H9 (cell line): ENCODE measurements around the gene RUNDC3A. TPM values are rescaled to one million over a fixed set of nuclear protein-coding genes. Genes with fewer than 3 reads are reported as not detected.

Experiments used
- DNase-seq: peaks from one replicate; pipeline ENCODE4 v3.0.0-alpha.2; 2017
- H2AFZ ChIP-seq: one replicate; pipeline ENCODE4 v1.6.1; 2013; ENCODE audit warnings: mild to moderate bottlenecking, low read length, control low read depth, moderate library complexity
- H2AK5ac ChIP-seq: 2 replicates; pipeline ENCODE4 v1.6.1; 2013; ENCODE audit warnings: low read length, control low read depth, mixed read lengths; ENCODE audit not compliant: insufficient read length
- H2BK120ac ChIP-seq: one replicate; pipeline ENCODE4 v1.6.1; 2013; ENCODE audit warnings: low read depth, mild to moderate bottlenecking, low read length, control low read depth, inconsistent platforms; ENCODE audit not compliant: poor library complexity, severe bottlenecking
- H2BK12ac ChIP-seq: 2 replicates; pipeline ENCODE4 v1.6.1; 2013; ENCODE audit warnings: low read length, control low read depth, mixed read lengths, low read depth; ENCODE audit not compliant: insufficient read length
- H2BK15ac ChIP-seq: 2 replicates; pipeline ENCODE4 v1.6.1; 2013; ENCODE audit warnings: low read depth, low read length, control low read depth
- H2BK20ac ChIP-seq: one replicate; pipeline ENCODE4 v1.6.1; 2013; ENCODE audit warnings: low read depth, mild to moderate bottlenecking, low read length, control low read depth, inconsistent platforms; ENCODE audit not compliant: poor library complexity, severe bottlenecking
- H2BK5ac ChIP-seq: 2 replicates; pipeline ENCODE4 v1.6.1; 2013; ENCODE audit warnings: low read length, control low read depth, mixed read lengths; ENCODE audit not compliant: insufficient read length
- H3K14ac ChIP-seq: 2 replicates; pipeline ENCODE4 v1.6.1; 2013; ENCODE audit warnings: low read length, control low read depth; ENCODE audit not compliant: insufficient read depth
- H3K18ac ChIP-seq: 2 replicates; pipeline ENCODE4 v1.6.1; 2013; ENCODE audit warnings: low read depth, mild to moderate bottlenecking, mixed read lengths, low read length, control low read depth; ENCODE audit not compliant: insufficient read length
- H3K23ac ChIP-seq: 2 replicates; pipeline ENCODE4 v1.6.1; 2013; ENCODE audit warnings: low read length, control low read depth, mixed read lengths, low read depth; ENCODE audit not compliant: insufficient read length
- H3K23me2 ChIP-seq: 2 replicates; pipeline ENCODE4 v1.6.1; 2013; ENCODE audit warnings: low read depth, mild to moderate bottlenecking, mixed read lengths, low read length, control low read depth; ENCODE audit not compliant: insufficient read length, poor library complexity, severe bottlenecking
- H3K27ac ChIP-seq: 2 replicates; pipeline ENCODE4 v1.5.1; 2013; ENCODE audit warnings: low read length, control low read depth, mixed read lengths, low read depth; ENCODE audit not compliant: insufficient read length
- H3K27me3 ChIP-seq: 2 replicates; pipeline ENCODE4 v1.6.1; 2013; ENCODE audit warnings: low read length, control low read depth, inconsistent platforms; ENCODE audit not compliant: insufficient read depth
- H3K4ac ChIP-seq: 2 replicates; pipeline ENCODE4 v1.6.1; 2013; ENCODE audit warnings: low read depth, mild to moderate bottlenecking, control low read depth, inconsistent platforms, low read length, moderate library complexity
- H3K4me1 ChIP-seq: 2 replicates; pipeline ENCODE4 v1.6.1; 2013; ENCODE audit warnings: low read length, control low read depth, inconsistent platforms; ENCODE audit not compliant: insufficient read depth
- H3K4me2 ChIP-seq: 2 replicates; pipeline ENCODE4 v1.6.1; 2013; ENCODE audit warnings: low read length, control low read depth, mixed read lengths; ENCODE audit not compliant: insufficient read length, insufficient read depth
- H3K56ac ChIP-seq: 2 replicates; pipeline ENCODE4 v1.6.1; 2013; ENCODE audit warnings: low read depth, mild to moderate bottlenecking, mixed read lengths, low read length, control low read depth; ENCODE audit not compliant: insufficient read length
- H3K79me1 ChIP-seq: 2 replicates; pipeline ENCODE4 v1.6.1; 2013; ENCODE audit warnings: low read depth, mild to moderate bottlenecking, moderate library complexity, low read length, control low read depth, inconsistent platforms; ENCODE audit not compliant: insufficient read depth, poor library complexity, severe bottlenecking
- H3K79me2 ChIP-seq: 2 replicates; pipeline ENCODE4 v1.6.1; 2013; ENCODE audit warnings: low read length, control low read depth, inconsistent platforms; ENCODE audit not compliant: insufficient read depth
- H3K9ac ChIP-seq: 2 replicates; pipeline ENCODE4 v1.6.1; 2013; ENCODE audit warnings: low read length, control low read depth, mixed read lengths; ENCODE audit not compliant: insufficient read length; ENCODE audit errors: extremely low read depth
- H3K9me3 ChIP-seq: one replicate; pipeline ENCODE4 v1.6.1; 2013; ENCODE audit warnings: low read depth, low read length, inconsistent platforms; ENCODE audit not compliant: control insufficient read depth
- H3T11ph ChIP-seq: one replicate; pipeline ENCODE4 v1.6.1; 2013; ENCODE audit warnings: mild to moderate bottlenecking, low read length, control low read depth, inconsistent platforms
- H4K20me1 ChIP-seq: one replicate; pipeline ENCODE4 v1.6.1; 2013; ENCODE audit not compliant: control insufficient read depth, insufficient read length, insufficient read depth
- H4K5ac ChIP-seq: 2 replicates; pipeline ENCODE4 v1.6.1; 2013; ENCODE audit warnings: low read depth, mild to moderate bottlenecking, mixed read lengths, low read length, control low read depth; ENCODE audit not compliant: insufficient read length
- H4K8ac ChIP-seq: replicated peaks from 2 replicates; pipeline ENCODE4 v1.6.1; 2013; ENCODE audit warnings: low read length, control low read depth, mixed read lengths, low read depth; ENCODE audit not compliant: insufficient read length
- H4K91ac ChIP-seq: 2 replicates; pipeline ENCODE4 v1.6.1; 2013; ENCODE audit warnings: low read depth, mild to moderate bottlenecking, moderate library complexity, mixed read lengths, low read length, control low read depth; ENCODE audit not compliant: insufficient read length
- H3K27ac Mint-ChIP-seq, 3 experiments: 2 replicates in 2 of 3; 3 replicates in 1 of 3; pipeline ENCODE4 v1.8.0; 2020 to 2021; ENCODE audit warnings: mixed read lengths in 3 of 3, mild to moderate bottlenecking in 1 of 3, moderate library complexity in 1 of 3
- H3K27me3 Mint-ChIP-seq: 2 replicates; pipeline ENCODE4 v1.8.0; 2021; ENCODE audit warnings: low read depth, mild to moderate bottlenecking, moderate library complexity, mixed read lengths
- H3K36me3 Mint-ChIP-seq, 3 experiments: 2 replicates in 2 of 3; 3 replicates in 1 of 3; pipeline ENCODE4 v1.8.0; 2020 to 2021; ENCODE audit warnings: low read depth in 3 of 3, mixed read lengths in 3 of 3; ENCODE audit not compliant: insufficient read depth in 1 of 3
- H3K4me1 Mint-ChIP-seq, 2 experiments: 2 replicates each; pipeline ENCODE4 v1.8.0; 2020; ENCODE audit warnings: mixed read lengths in 2 of 2
- H3K4me3 Mint-ChIP-seq, 2 experiments: 2 replicates in 1 of 2; 3 replicates in 1 of 2; pipeline ENCODE4 v1.8.0; 2020 to 2021; ENCODE audit warnings: mild to moderate bottlenecking in 2 of 2, mixed read lengths in 2 of 2, moderate library complexity in 1 of 2
- H3K9me3 Mint-ChIP-seq, 2 experiments: 2 replicates in 1 of 2; 3 replicates in 1 of 2; pipeline ENCODE4 v1.8.0; 2020; ENCODE audit warnings: mild to moderate bottlenecking in 2 of 2, mixed read lengths in 2 of 2, moderate library complexity in 1 of 2
- WGBS: extraction: QIAGEN DNeasy Blood & Tissue Kit; methylation state at CpG from one replicate; pipeline ENCODE4 v1.1.7; 2013; ENCODE audit warnings: missing lambda C conversion rate, low lambda C conversion rate, mixed read lengths; ENCODE audit not compliant: insufficient read length; ENCODE audit errors: extremely low coverage; 5-methylcytosine and 5-hydroxymethylcytosine counted together
- total RNA-seq: library from RNA; stranded (reverse); gene quantifications from 2 replicates; pipeline ENCODE4 v1.2.1, GENCODE V29; 2021
- TF ChIP-seq, protein P1 (sequence below): fragments of 200-600 bp; sonication (generic); conservative IDR thresholded peaks from 3 replicates; pipeline ENCODE4 v1.8.0; 2021; ENCODE audit warnings: antibody characterized with exemption, mild to moderate bottlenecking

The RUNDC3A gene
- total RNA-seq, 1 experiment from 2014 or later, result 3.8 TPM

DNA sequence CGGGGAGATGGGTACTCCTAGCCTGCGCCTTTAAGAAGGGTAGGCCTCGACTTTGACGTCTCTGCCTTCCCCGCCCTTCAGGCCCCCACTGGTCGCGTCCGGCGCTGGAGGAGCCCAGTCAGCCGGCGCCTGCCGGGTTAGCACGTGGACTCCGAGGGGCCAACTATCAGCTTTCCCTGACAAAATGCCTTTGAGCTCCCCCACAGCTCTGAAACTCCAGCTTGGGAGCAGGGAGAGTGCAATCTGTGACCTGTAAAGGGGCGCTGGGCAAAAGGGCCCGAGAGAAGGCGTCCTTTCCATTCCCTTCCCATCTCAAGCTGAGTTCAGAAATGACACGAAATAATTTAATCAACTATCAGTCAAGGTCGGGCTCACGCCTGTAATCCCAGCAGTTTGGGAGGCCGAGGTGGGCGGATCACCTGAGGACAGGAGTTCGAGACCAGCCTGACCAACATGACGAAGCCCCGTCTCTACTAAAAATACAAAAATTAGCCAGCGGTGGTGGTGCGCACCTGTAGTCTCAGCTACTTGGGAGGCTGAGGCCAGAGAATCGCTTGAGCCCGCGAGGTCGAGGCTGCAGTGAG is 18.6 kb downstream of the RUNDC3A start:
- WGBS, result no CpG with 5 or more reads among the region's 31 CpGs

More for the DNA sequence above, 18.6 kb downstream of the RUNDC3A start:
- Histone ChIP-seq H3K9me3 (no peaks in the 10 kb centered on the region), H2AFZ (no peak overlapping the region), H3K56ac (no peak overlapping the region), H2AK5ac (no peak overlapping the region), H3K23ac (no peak overlapping the region), H2BK20ac (no peak overlapping the region), H4K91ac (no peak overlapping the region), H3K27ac (no peak overlapping the region), H4K8ac (no peak overlapping the region), H3T11ph (no peak overlapping the region), H2BK120ac (no peak overlapping the region), H3K18ac (no peak overlapping the region), H3K23me2 (peaks cover 13% of the 10 kb centered on the region), H3K79me2 (peaks cover 4% of the 10 kb centered on the region; the same call in 1 of the 2 replicates), H3K79me1 (peaks cover 4% of the 10 kb centered on the region), H2BK5ac (no peak overlapping the region), H3K4me2 (peak overlapping the region; percentile 26), H3K14ac (no peak overlapping the region), H3K27me3 (no peaks in the 10 kb centered on the region), H4K20me1 (no peaks in the 10 kb centered on the region), H3K9ac (no peak overlapping the region), H3K4me1 (no peaks in the 10 kb centered on the region), H2BK15ac (no peak overlapping the region), H4K5ac (no peak overlapping the region), H2BK12ac (no peak overlapping the region), H3K4ac (no peak overlapping the region)
- TF ChIP-seq, protein P1, sequence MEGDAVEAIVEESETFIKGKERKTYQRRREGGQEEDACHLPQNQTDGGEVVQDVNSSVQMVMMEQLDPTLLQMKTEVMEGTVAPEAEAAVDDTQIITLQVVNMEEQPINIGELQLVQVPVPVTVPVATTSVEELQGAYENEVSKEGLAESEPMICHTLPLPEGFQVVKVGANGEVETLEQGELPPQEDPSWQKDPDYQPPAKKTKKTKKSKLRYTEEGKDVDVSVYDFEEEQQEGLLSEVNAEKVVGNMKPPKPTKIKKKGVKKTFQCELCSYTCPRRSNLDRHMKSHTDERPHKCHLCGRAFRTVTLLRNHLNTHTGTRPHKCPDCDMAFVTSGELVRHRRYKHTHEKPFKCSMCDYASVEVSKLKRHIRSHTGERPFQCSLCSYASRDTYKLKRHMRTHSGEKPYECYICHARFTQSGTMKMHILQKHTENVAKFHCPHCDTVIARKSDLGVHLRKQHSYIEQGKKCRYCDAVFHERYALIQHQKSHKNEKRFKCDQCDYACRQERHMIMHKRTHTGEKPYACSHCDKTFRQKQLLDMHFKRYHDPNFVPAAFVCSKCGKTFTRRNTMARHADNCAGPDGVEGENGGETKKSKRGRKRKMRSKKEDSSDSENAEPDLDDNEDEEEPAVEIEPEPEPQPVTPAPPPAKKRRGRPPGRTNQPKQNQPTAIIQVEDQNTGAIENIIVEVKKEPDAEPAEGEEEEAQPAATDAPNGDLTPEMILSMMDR, result no peak
- Mint-ChIP-seq H3K9me3 (no peaks in the 10 kb centered on the region), H3K27me3 (peaks cover 19% of the 10 kb centered on the region), H3K36me3 (peaks cover 6 to 16% (median 7%) of the 10 kb centered on the region in 3 experiments; a peak in 6 of 7 replicates), H3K4me1 (peaks cover 8 to 22% of the 10 kb centered on the region in 2 experiments), H3K27ac (peak overlapping the region in 1 of 3 experiments; percentile 47; a peak in 2 of 7 replicates), H3K4me3 (peak overlapping the region in 1 of 2 experiments; percentile 59; a peak in 2 of 5 replicates)
- peak; percentile 99 for DNase-seq
